ENCODE results near the gene ANKRD44. TPM values are rescaled to one million over a fixed set of nuclear protein-coding genes. Genes with fewer than 3 reads are reported as not detected.

ANKRD44 gene
- total and polyA plus RNA-seq, 7 donors: 0.35 to 9.3 (median 1.7) TPM

- TF ChIP-seq, protein P1, sequence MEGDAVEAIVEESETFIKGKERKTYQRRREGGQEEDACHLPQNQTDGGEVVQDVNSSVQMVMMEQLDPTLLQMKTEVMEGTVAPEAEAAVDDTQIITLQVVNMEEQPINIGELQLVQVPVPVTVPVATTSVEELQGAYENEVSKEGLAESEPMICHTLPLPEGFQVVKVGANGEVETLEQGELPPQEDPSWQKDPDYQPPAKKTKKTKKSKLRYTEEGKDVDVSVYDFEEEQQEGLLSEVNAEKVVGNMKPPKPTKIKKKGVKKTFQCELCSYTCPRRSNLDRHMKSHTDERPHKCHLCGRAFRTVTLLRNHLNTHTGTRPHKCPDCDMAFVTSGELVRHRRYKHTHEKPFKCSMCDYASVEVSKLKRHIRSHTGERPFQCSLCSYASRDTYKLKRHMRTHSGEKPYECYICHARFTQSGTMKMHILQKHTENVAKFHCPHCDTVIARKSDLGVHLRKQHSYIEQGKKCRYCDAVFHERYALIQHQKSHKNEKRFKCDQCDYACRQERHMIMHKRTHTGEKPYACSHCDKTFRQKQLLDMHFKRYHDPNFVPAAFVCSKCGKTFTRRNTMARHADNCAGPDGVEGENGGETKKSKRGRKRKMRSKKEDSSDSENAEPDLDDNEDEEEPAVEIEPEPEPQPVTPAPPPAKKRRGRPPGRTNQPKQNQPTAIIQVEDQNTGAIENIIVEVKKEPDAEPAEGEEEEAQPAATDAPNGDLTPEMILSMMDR (IDR thresholded peaks at IDR 0.05): no peak
- no peak overlapping the region for H3K4me3 ChIP-seq
- DNase-seq (no peak), ATAC-seq (no peak)
- no peaks in the 10 kb centered on the region for H3K4me1 ChIP-seq
- H3K9me3 ChIP-seq: no peaks in the 10 kb centered on the region
- no peaks in the 10 kb centered on the region for H3K36me3 ChIP-seq (ENCODE audit: insufficient read depth in 1 of 2, low read depth in 1 of 2)
- intact Hi-C loops (cut with DNase I): loop anchor here (2.0 kb wide), 2 partner anchors 261 to 263 kb away; no protein-coding TSS in a partner anchor
- no peak overlapping the region for H3K27ac ChIP-seq
- no peaks in the 10 kb centered on the region for H3K27me3 ChIP-seq (ENCODE audit: insufficient read depth in 3 of 3, low read length in 2 of 3)
Observed at GRCh38 chr2:197115325-197115724, 195.3 kb downstream of the ANKRD44 start.

DNA sequence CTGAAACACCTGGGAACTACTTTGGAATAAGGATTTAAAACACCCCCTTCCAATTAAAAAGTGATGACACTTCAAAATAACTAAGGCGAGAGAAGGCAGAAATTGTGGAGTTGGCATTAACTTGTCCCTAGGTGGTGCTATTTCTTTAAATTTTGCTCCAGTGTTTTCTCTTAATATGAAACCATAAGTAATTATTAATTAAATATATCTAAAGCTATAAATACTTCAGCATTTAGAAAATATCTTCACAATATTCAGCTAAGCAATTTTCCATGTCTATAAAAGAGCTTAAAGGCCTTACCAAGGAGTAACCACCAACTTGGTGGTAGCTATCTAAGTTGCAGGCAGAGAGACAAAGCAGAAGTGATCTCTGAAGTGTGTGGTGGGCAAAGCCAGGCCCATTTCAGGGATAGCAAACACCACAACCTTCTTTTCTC lies 197.3 kb downstream of the ANKRD44 start:
- TF ChIP-seq, protein P1 (IDR thresholded peaks at IDR 0.05): peak; percentile 72
- Histone ChIP-seq H3K4me1 (no peaks in the 10 kb centered on the region), H3K36me3 (ENCODE audit: insufficient read depth in 1 of 2, low read depth in 1 of 2) (no peaks in the 10 kb centered on the region), H3K4me3 (no peak overlapping the region), H3K27me3 (ENCODE audit: insufficient read depth in 3 of 3, low read length in 2 of 3) (no peaks in the 10 kb centered on the region), H3K9me3 (no peaks in the 10 kb centered on the region), H3K27ac (no peak overlapping the region)
- whole genome bisulfite sequencing, 3 donors: 0 to 8% (median 6%) methylated on average over 1 of the region's 1 CpG
- DNase-seq: no peak
- peak in 3 of 4 donors; percentile 36 to 74 (median 59) for ATAC-seq
- intact Hi-C loops (cut with DNase I): loop anchor here (5.0 kb wide), 2 partner anchors 64 to 199 kb away; partner anchors contain the start of gene ANKRD44 (in 2 of the 2)

GRCh38 chr2:197109326-197109725 lies 201.3 kb downstream of the ANKRD44 start:
- H3K36me3 ChIP-seq (ENCODE audit: insufficient read depth in 1 of 2, low read depth in 1 of 2): no peaks in the 10 kb centered on the region
- H3K9me3 ChIP-seq: no peaks in the 10 kb centered on the region
- DNase-seq (no peak), ATAC-seq (no peak)
- no peaks in the 10 kb centered on the region for H3K4me1 ChIP-seq
- H3K27ac ChIP-seq: peak overlapping the region; percentile 43
- WGBS, 3 donors: 65 to 75% (median 73%) methylated on average over 2 of the region's 2 CpGs
- H3K4me3 ChIP-seq: no peak overlapping the region
- intact Hi-C loops (cut with DNase I): no loop called here
- TF ChIP-seq, protein P1 (IDR thresholded peaks at IDR 0.05): no peak
- H3K27me3 ChIP-seq (ENCODE audit: insufficient read depth in 3 of 3, low read length in 2 of 3): no peaks in the 10 kb centered on the region

DNA sequence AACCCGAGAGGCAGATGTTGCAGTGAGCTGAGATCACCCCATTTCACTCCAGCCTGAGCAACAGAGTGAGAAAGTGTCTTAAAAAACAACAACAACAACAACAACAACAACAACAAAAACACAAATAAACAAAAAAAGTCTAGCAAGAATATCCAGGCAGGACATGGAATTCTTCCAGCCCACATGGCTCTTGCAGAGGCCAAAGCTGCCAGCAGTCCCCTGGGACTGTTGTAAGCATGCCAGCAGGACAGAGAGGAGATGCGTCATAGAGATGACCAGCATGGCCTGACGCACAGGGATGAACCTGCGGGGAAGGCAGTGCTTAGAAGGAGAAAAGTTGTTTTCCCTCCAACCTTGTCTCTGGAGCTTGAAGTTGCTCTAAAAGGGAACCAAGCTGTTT lies 201.8 kb downstream of the ANKRD44 start:
- Histone ChIP-seq H3K4me1 (no peaks in the 10 kb centered on the region), H3K4me3 (no peak overlapping the region), H3K27ac (peak overlapping the region; percentile 43), H3K27me3 (ENCODE audit: insufficient read depth in 3 of 3, low read length in 2 of 3) (no peaks in the 10 kb centered on the region), H3K36me3 (ENCODE audit: insufficient read depth in 1 of 2, low read depth in 1 of 2) (no peaks in the 10 kb centered on the region), H3K9me3 (no peaks in the 10 kb centered on the region)
- peak; percentile 87 to 96 (median 93) for ATAC-seq
- DNase-seq: peak; percentile 84 to 94
- intact Hi-C loops (cut with DNase I): no loop called here
- WGBS, 3 donors: 18 to 27% (median 21%) methylated on average over 4 of the region's 4 CpGs
- TF ChIP-seq, protein P1 (IDR thresholded peaks at IDR 0.05): no peak
